A673 (cell line): ENCODE data around the gene ARTN. TPM values are rescaled to one million over a fixed set of nuclear protein-coding genes. Genes with fewer than 3 reads are reported as not detected.

ENCODE experiments used
- BruUV-seq: library from RNA; stranded (reverse); fragments of 400-500 nt; replicated peaks from 2 replicates; lab custom pipeline; 2021; lab: Mats Ljungman, UMichigan
- CTCF ChIA-PET: fragments of 300-600 bp; sonication (Branson Sonifier 250); formaldehyde crosslinking; loops from one replicate; lab custom pipeline; 2022; ENCODE audit warnings: antibody characterized with exemption; lab: Charles Lee
- POLR2A ChIA-PET: fragments of 300-600 bp; sonication (Branson Sonifier 250); formaldehyde crosslinking; loops from one replicate; lab custom pipeline; 2022; ENCODE audit warnings: antibody characterized with exemption; ENCODE audit not compliant: low non-redundant PET; lab: Charles Lee
- DNase-seq: peaks from one replicate; pipeline ENCODE4 v3.0.0-alpha.2; 2015; ENCODE audit warnings: low spot score
- H3K27ac ChIP-seq: fragments of 200-600 bp; sonication (generic); 2 replicates; pipeline ENCODE4 v1.5.1; 2016; ENCODE audit warnings: mixed run types, low read depth, mild to moderate bottlenecking, mixed read lengths, antibody characterized with exemption, low read length; ENCODE audit not compliant: poor library complexity, severe bottlenecking
- H3K27me3 ChIP-seq: fragments of 200-600 bp; sonication (generic); replicated peaks from 2 replicates; pipeline ENCODE4 v1.6.1; 2017; ENCODE audit warnings: mixed run types, low read depth, mild to moderate bottlenecking, mixed read lengths, antibody characterized with exemption, low read length; ENCODE audit not compliant: insufficient read depth, poor library complexity
- H3K36me3 ChIP-seq: fragments of 200-600 bp; sonication (generic); 2 replicates; pipeline ENCODE4 v1.6.1; 2016; ENCODE audit warnings: mixed run types, mild to moderate bottlenecking, mixed read lengths, antibody characterized with exemption, low read length; ENCODE audit not compliant: insufficient read depth, poor library complexity, severe bottlenecking
- H3K4me1 ChIP-seq: fragments of 200-600 bp; sonication (generic); 2 replicates; pipeline ENCODE4 v1.6.1; 2017; ENCODE audit warnings: mixed run types, mild to moderate bottlenecking, mixed read lengths, antibody characterized with exemption, low read length; ENCODE audit not compliant: insufficient read depth, poor library complexity, severe bottlenecking
- H3K4me3 ChIP-seq: fragments of 200-600 bp; sonication (generic); 2 replicates; pipeline ENCODE4 v1.5.1; 2016; ENCODE audit warnings: low read depth, mixed run types, mild to moderate bottlenecking, mixed read lengths, low read length; ENCODE audit not compliant: poor library complexity, severe bottlenecking
- H3K9me3 ChIP-seq: fragments of 200-600 bp; sonication (generic); 2 replicates; pipeline ENCODE4 v1.6.1; 2016; ENCODE audit warnings: mixed run types, low read depth, mild to moderate bottlenecking, mixed read lengths, antibody characterized with exemption, low read length; ENCODE audit not compliant: poor library complexity, severe bottlenecking
- CTCF ChIP-seq: fragments of 300-800, 200-600 bp; sonication (generic); conservative IDR thresholded peaks from 2 replicates; pipeline ENCODE4 v1.5.1; 2017; ENCODE audit warnings: low read depth, mild to moderate bottlenecking, antibody characterized with exemption, low read length, moderate library complexity, mixed read lengths
- EZH2 ChIP-seq: fragments of 200-600 bp; sonication (generic); IDR thresholded peaks from 2 replicates; pipeline ENCODE4 v1.6.1; 2017; ENCODE audit warnings: borderline replicate concordance, low read depth, mild to moderate bottlenecking, mixed read lengths, antibody characterized with exemption, low read length; ENCODE audit not compliant: poor library complexity, severe bottlenecking
- intact Hi-C: fragments of 100-400 bp; cut with micrococcal nuclease; formaldehyde crosslinking; loops from one replicate; pipeline ENCODE4 v1.10.0; 2022; ENCODE audit not compliant: unreplicated experiment
- total RNA-seq: library from RNA; stranded (reverse); gene quantifications from 2 replicates; pipeline ENCODE4 v1.2.3, GENCODE V29; 2021

ARTN gene
- total RNA-seq, 1 experiment from 2014 or later: 28.1 TPM

- Histone ChIP-seq H3K27ac (peak overlapping the region; percentile 13), H3K4me3 (no peak overlapping the region), H3K4me1 (peaks cover 20% of the 10 kb centered on the region), H3K9me3 (no peaks in the 10 kb centered on the region), H3K36me3 (peaks cover 3% of the 10 kb centered on the region), H3K27me3 (no peaks in the 10 kb centered on the region)
- BruUV-seq: no TSS peak
- intact Hi-C loops: no loop called here
- POLR2A ChIA-PET: no interaction called here
- CTCF ChIA-PET: interaction anchor here (1.0 to 1.6 kb wide), 3 partner anchors 16 to 167 kb away, joined by 3 to 11 read pairs (median 4); no protein-coding TSS in a partner anchor
- TF ChIP-seq EZH2 (no peak), CTCF (peak; percentile 59)
- peak; percentile 48 for DNase-seq
These were observed 3.2 kb upstream of the ARTN start for GRCh38 chr1:43930168-43930948.

- Histone ChIP-seq H3K27me3 (no peaks in the 10 kb centered on the region), H3K27ac (no peak overlapping the region), H3K4me3 (no peak overlapping the region), H3K4me1 (peaks cover 26% of the 10 kb centered on the region), H3K36me3 (peaks cover 3% of the 10 kb centered on the region), H3K9me3 (no peaks in the 10 kb centered on the region)
- CTCF ChIA-PET: interaction anchor here (1.0 to 1.6 kb wide), 3 partner anchors 17 to 167 kb away, joined by 3 to 11 read pairs (median 4); no protein-coding TSS in a partner anchor
- POLR2A ChIA-PET: no interaction called here
- intact Hi-C loops: no loop called here
- TF ChIP-seq EZH2 (no peak), CTCF (no peak)
- BruUV-seq: no TSS peak
- DNase-seq: no peak
These were observed 2.7 kb upstream of the ARTN start for GRCh38 chr1:43930949-43931275.

- H3K4me3 ChIP-seq: no peak overlapping the region
- H3K9me3 ChIP-seq: no peaks in the 10 kb centered on the region
- no peaks in the 10 kb centered on the region for H3K27me3 ChIP-seq
- DNase-seq: no peak
- CTCF ChIA-PET: interaction anchor here (1.6 to 7.0 kb wide), 2 partner anchors 167 to 168 kb away, joined by 11 to 238 read pairs; no protein-coding TSS in a partner anchor
- no peak for TF ChIP-seq CTCF
- no peak for TF ChIP-seq EZH2
- intact Hi-C loops: no loop called here
- POLR2A ChIA-PET: no interaction called here
- H3K4me1 ChIP-seq: peaks cover 30% of the 10 kb centered on the region
- BruUV-seq: no TSS peak
- no peak overlapping the region for H3K27ac ChIP-seq
- peaks cover 8% of the 10 kb centered on the region for H3K36me3 ChIP-seq
These were observed 1.6 kb upstream of the ARTN start for GRCh38 chr1:43931711-43932660.
